Measurements from ENCODE around the gene MARK2.

- TF ChIP-seq CTCF (IDR thresholded peaks at IDR 0.05) (no peak), POLR2AphosphoS5 (IDR thresholded peaks at IDR 0.05) (no peak), POLR2A (IDR thresholded peaks at IDR 0.05) (no peak), EP300 (IDR thresholded peaks at IDR 0.05) (no peak)
Observed at GRCh38 chr11:63850920-63851319, 12.0 kb downstream of the MARK2 start.
